ENCODE results near the gene SMIM36. TPM values are rescaled to one million over a fixed set of nuclear protein-coding genes. Genes with fewer than 3 reads are reported as not detected.
"Not testable (repeated sequence)": the region's sequence is repeated elsewhere in the genome, so short reads cannot be mapped to it uniquely, and the experiment has no call there.

The SMIM36 gene
- polyA plus RNA-seq, 3 donors = not detected

GRCh38 chr17:55524440-55525220 is 13.4 kb upstream of the SMIM36 start:
- Mint-ChIP-seq H3K4me3 (no peak overlapping the region), H3K27me3 (ENCODE audit: low read depth in 3 of 3) (peaks cover 0 to 1% (median 0%) of the 10 kb centered on the region in 3 donors), H3K4me1 (peaks cover 8% of the 10 kb centered on the region), H3K9me3 (no peaks in the 10 kb centered on the region), H3K36me3 (no peaks in the 10 kb centered on the region), H3K27ac (no peak overlapping the region)
- H3K9ac ChIP-seq (ENCODE audit: insufficient read depth, low read length, poor library complexity, severe bottlenecking) = no peak overlapping the region
- TF ChIP-seq CTCF (IDR thresholded peaks at IDR 0.05) = no peak
- H3K4me1 ChIP-seq (ENCODE audit: control insufficient read depth in 1 of 2, insufficient read depth in 2 of 2, low read length in 2 of 2) = peaks cover 19 to 26% of the 10 kb centered on the region in 2 donors
- no peak overlapping the region for H3K4me2 ChIP-seq (replicated peaks; ENCODE audit: extremely low read depth, low read length, poor library complexity, severe bottlenecking)
- no peak overlapping the region for H2AFZ ChIP-seq (ENCODE audit: insufficient read depth, low read depth, low read length, poor library complexity, severe bottlenecking)
- H4K20me1 ChIP-seq (ENCODE audit: insufficient read depth, low read length) = no peaks in the 10 kb centered on the region
- H3K27me3 ChIP-seq (ENCODE audit: control insufficient read depth in 2 of 2, insufficient read depth in 2 of 2, low read length in 2 of 2) = no peaks in the 10 kb centered on the region
- H3K36me3 ChIP-seq (replicated peaks in 1 of 2; ENCODE audit: control insufficient read depth in 1 of 2, insufficient read depth in 2 of 2, low read length in 2 of 2) = no peaks in the 10 kb centered on the region
- H3K9me3 ChIP-seq (replicated peaks in 1 of 2; ENCODE audit: control insufficient read depth in 1 of 2, insufficient read depth in 1 of 2, low read length in 2 of 2) = no peaks in the 10 kb centered on the region
- DNase-seq = no peak
- no peak overlapping the region for H3K27ac ChIP-seq (ENCODE audit: low read depth in 1 of 2, low read length in 2 of 2)
- no peak overlapping the region for H3K4me3 ChIP-seq (replicated peaks in 1 of 3; ENCODE audit: low read depth in 2 of 3, low read length in 3 of 3)
- no peaks in the 10 kb centered on the region for H3K79me2 ChIP-seq (ENCODE audit: insufficient read depth, low read length)
- no CpG with 5 or more reads among the region's 4 CpGs for WGBS (ENCODE audit: insufficient coverage)
- intact Hi-C loops (cut with micrococcal nuclease) = loop anchor here (5.0 to 10.0 kb wide), 3 partner anchors 193 to 250 kb away; no protein-coding TSS in a partner anchor

- no CpG with 5 or more reads among the region's 4 CpGs for WGBS (ENCODE audit: insufficient coverage)
- not testable (repeated sequence) for H3K27ac ChIP-seq (ENCODE audit: low read depth in 1 of 2, low read length in 2 of 2); H3K4me3 ChIP-seq (replicated peaks in 1 of 3; ENCODE audit: low read depth in 2 of 3, low read length in 3 of 3); H3K27ac Mint-ChIP-seq; H3K4me1 Mint-ChIP-seq; H3K36me3 Mint-ChIP-seq; H3K9me3 ChIP-seq (replicated peaks in 1 of 2; ENCODE audit: control insufficient read depth in 1 of 2, insufficient read depth in 1 of 2, low read length in 2 of 2); H2AFZ ChIP-seq (ENCODE audit: insufficient read depth, low read depth, low read length, poor library complexity, severe bottlenecking); DNase-seq; H4K20me1 ChIP-seq (ENCODE audit: insufficient read depth, low read length); H3K27me3 Mint-ChIP-seq (ENCODE audit: low read depth in 3 of 3); H3K9me3 Mint-ChIP-seq; H3K4me3 Mint-ChIP-seq; H3K4me2 ChIP-seq (replicated peaks; ENCODE audit: extremely low read depth, low read length, poor library complexity, severe bottlenecking); H3K36me3 ChIP-seq (replicated peaks in 1 of 2; ENCODE audit: control insufficient read depth in 1 of 2, insufficient read depth in 2 of 2, low read length in 2 of 2); H3K79me2 ChIP-seq (ENCODE audit: insufficient read depth, low read length); H3K9ac ChIP-seq (ENCODE audit: insufficient read depth, low read length, poor library complexity, severe bottlenecking); H3K27me3 ChIP-seq (ENCODE audit: control insufficient read depth in 2 of 2, insufficient read depth in 2 of 2, low read length in 2 of 2)
- H3K4me1 ChIP-seq (ENCODE audit: control insufficient read depth in 1 of 2, insufficient read depth in 2 of 2, low read length in 2 of 2) = peaks cover 30 to 42% of the 10 kb centered on the region in 2 donors
- intact Hi-C loops (cut with micrococcal nuclease) = loop anchor here in 1 of 2 donors (10.0 kb wide), 1 partner anchor 252 kb away; no protein-coding TSS in a partner anchor
Measured at GRCh38 chr17:55523032-55523431, 11.8 kb upstream of the SMIM36 start.
